GM21619 (cell line): ENCODE results near the gene NSG2.

ENCODE experiments used
- ATAC-seq: cut with Tn5 transposase; IDR thresholded peaks from one replicate; pipeline ENCODE4 v1.9.1; 2021; ENCODE audit not compliant: unreplicated experiment

The NSG2 gene

DNA sequence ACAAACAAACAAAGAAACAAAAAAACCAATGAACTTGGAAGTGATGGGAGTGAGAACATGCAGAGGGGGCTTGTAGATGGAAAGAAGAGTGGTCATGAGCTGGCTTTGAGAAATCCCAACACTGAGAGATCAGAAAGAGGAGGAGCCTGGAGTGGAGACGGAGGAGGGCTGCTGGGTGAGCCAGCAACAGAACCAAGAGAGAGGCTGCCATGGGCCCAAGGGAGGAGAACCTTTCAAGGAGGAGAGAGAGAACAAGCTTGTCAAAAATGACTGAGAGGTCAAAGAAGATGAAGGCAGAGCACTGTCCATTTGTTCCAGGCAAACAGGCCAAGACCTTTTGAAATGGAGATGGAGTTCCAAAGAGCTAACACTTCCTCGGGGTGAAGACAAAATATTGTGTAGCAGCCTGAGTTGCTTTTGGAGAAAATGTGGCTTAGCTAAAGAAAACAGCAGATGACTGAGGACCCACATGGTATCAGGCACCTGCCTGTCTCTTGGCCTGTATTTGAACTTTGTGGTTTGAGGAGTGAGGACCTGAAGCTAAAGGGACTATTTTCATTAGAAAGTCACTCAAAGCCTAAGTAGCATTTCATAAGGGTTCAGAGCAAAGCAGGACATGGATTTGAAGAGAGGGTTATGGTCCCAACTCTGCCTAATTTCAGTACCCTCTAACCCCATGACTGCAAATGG, 13.1 kb downstream of the NSG2 start:
- ATAC-seq, result no peak

DNA sequence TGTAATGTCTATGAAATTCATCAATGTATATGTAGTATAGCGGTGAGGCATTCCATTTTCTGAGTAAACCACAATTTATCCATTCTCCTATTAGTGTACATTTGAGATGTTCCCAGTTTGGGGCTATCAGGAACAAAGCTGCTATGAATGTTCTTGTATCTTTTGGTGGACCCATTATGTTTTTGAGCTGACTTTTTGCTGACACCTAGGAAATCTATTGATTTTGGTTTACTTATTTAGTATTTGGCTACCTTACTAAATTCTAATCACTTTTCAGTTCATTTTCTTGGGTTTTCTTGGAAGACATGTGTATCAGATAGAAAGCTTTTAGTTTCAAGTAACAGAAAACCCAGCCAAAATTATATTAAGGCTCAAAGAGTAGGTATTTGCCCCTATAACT, 13.7 kb downstream of the NSG2 start:
- ATAC-seq, result no peak

DNA sequence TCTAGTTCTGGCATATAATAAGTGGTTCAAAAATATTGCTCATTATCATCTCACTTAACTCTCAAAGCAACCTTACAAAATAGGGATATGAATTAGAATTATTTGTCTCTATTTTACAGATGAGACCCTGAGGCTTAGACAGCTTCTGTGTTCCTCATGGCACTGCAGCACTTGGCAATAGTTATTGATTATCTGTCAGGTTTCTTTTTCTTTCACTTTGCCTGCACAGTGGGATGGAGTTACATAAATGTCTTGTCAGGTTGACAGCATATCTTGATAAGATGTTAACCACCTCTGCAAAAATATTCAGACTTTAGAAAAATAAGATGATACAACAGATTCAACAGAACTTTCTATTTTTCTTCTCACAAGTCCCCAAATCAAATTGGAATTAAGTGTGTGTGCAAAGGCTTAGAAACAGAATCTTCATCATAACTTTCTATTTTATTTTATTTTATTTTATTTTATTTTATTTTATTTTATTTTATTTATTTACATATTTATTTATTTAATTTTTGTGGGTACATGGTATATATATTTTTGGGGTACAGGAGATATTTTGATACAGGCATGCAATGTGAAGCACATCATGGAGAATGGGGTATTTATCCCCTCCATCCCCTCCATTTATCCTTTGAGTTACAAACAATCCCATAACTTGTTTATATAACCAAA, 17.7 kb downstream of the NSG2 start:
- ATAC-seq, result no peak

DNA sequence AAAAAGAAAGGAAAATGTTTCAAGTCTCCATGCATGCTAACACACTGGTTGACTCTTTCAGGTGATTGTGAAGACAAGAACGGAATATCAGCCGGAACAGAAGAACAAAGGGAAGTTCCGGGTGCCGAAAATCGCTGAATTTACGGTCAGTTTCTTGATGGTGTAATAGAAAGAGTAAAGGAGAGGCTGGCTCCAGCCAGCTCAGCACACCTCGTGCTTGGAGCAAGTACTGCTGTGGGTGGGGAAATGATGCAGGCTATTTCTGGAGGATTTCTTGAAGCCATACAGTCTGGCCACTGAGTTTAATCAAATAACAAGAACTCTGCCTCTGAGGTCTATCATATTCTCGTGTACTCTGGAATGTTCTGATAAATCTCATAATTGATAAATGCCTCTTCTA, 18.7 kb downstream of the NSG2 start:
- no peak for ATAC-seq

- no peak for ATAC-seq
Observed at GRCh38 chr5:174065528-174066197, 20.2 kb downstream of the NSG2 start.

DNA sequence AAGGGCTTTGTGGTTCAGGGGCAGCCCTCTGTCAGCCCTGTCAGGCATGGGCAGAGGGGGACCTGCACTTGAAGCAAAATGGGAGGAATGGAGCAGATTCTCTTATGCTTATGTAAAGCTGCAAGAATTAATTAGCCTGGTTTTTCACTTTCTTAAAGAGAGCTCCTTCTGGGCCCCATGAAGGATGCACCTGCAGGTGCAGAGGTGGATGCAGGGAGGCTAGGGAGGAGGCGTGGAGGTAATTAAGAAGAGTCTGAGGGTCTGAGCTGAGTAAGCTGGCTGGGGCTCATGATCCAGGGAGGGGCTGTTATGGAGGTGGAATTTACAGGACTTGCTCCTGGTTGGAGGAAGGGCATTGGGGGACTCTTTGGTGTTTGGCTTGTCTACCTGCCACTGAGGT, 22.0 kb downstream of the NSG2 start:
- no peak for ATAC-seq

GRCh38 chr5:174071484-174071883, 26.0 kb downstream of the NSG2 start:
- ATAC-seq, result no peak

GRCh38 chr5:174073122-174073660, 27.7 kb downstream of the NSG2 start:
- ATAC-seq, result no peak

DNA sequence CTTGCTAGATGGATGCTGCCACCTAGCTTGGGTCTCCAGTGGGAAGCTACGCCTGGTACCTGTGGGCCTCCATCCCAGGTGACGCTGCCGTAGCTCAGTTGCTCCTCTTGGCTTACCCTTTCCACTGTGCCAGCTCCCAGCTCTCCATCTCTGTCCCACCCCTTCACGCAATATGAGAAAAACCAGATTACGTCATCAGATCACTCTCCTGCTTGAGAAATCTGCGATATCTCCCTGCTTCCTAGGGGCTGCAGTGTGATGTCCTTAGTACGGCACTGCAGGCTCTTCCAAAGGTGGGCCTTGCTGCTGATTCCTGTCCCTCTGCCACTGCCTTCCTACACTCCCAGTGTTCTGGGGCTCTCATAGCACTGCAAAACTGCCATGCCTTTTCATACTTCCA, 28.9 kb downstream of the NSG2 start:
- no peak for ATAC-seq

- no peak for ATAC-seq
Observed at GRCh38 chr5:174078416-174078815, 32.9 kb downstream of the NSG2 start.

DNA sequence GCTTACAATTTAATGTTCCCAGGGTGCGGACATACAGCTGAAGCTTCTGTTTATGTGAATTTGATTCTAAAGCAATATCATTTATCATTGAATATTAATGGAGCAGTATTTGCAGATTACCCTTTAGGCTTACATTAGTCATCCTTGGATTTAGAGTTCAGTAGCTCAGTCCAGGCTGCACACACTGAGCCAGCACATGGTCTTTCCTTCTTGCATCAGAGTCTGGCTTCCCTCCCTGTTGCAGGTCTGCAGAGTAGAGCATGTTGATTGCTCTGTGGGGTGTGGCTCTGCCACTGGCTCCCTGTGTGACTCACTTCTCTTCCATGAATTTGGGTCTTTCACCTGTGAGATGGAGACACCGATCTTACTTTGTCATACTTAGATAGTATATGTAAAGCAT, 36.8 kb downstream of the NSG2 start:
- ATAC-seq, result no peak

- no peak for ATAC-seq
Observed at GRCh38 chr5:174083056-174083827, 37.7 kb downstream of the NSG2 start.

DNA sequence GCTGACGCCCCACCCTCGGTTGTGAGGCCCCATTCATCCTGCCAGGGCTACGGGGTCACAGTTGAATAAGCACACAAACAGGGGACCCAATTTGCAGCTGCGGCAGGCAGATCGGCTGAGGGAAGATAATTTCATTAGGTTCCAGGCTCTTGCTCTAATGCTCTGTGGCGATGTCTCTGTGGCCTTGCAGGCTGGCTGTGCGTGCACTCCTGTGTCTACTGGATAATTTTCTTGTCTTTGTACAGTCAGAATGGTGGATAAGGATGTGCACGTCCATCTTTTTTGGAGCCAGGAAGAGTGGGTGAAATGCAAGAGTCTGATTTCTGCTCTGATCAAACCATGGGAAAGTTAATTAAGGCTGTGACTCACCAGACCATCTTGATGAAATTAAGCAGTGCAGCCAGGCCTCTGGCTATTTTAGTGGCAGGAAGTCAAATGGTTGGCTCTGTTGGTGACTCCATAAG, 39.2 kb downstream of the NSG2 start:
- no peak for ATAC-seq

DNA sequence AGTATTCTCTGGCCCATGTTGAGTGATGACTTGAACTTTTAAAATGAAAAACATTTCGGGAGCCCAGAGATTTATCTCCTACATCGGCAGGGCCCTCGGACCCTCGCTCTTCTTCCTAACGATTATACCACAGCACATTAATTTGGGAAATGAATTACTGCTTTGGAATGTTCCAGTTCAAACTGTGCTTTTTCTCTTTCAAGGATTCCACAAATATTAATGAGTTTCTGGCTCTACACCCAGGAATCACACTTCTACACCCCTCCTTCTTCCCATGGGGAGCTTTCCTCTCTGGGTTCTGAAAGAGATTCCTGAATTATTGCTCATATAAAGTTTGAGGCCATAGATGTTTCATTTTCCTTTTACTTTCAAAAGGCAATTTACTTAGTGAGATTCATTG, 41.2 kb downstream of the NSG2 start:
- ATAC-seq, result no peak

GRCh38 chr5:174087783-174088182, 42.3 kb downstream of the NSG2 start:
- ATAC-seq, result no peak

- no peak for ATAC-seq
Observed at GRCh38 chr5:174090129-174090528, 44.6 kb downstream of the NSG2 start.

DNA sequence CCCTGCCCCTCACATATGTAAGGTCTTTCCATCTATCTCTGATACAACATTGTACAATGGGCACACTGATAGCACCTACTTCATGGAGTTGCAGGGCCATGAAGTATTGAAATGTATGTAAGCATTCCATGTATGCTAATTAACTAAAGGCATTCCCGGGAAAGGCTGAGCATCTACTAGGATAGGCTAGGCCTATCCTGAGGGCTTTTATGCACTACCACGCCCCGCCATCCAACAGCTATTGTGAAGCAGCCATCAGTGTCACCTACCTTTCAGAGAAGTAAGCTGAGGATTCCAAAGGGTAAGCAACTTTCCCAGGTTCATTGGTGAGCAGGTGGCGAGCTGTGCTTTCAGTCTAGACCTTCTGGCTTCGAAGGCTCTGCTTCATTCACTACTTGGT, 47.6 kb downstream of the NSG2 start:
- ATAC-seq, result no peak

- ATAC-seq, result no peak
Observed at GRCh38 chr5:174094857-174095606, 49.5 kb downstream of the NSG2 start.

DNA sequence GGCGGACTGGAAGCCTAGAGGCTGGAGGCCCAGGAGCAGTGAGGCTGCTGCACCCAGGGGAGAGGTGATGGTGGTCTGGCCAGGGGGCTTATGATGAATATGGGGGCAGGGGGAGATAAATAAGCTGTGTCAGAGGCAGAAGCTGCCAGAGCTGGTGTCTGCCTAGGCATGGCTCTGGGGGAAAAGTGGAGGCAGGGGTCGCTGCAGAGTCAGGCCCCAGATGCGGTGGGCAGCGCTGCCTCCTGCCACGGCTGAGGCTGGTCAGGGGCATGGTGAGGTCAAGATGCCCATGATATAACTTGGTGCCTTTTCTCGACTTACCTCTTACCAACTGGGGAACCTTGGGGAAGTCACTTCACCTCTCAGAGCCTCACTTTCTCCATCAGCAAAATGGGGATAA, 51.1 kb downstream of the NSG2 start:
- ATAC-seq, result no peak

DNA sequence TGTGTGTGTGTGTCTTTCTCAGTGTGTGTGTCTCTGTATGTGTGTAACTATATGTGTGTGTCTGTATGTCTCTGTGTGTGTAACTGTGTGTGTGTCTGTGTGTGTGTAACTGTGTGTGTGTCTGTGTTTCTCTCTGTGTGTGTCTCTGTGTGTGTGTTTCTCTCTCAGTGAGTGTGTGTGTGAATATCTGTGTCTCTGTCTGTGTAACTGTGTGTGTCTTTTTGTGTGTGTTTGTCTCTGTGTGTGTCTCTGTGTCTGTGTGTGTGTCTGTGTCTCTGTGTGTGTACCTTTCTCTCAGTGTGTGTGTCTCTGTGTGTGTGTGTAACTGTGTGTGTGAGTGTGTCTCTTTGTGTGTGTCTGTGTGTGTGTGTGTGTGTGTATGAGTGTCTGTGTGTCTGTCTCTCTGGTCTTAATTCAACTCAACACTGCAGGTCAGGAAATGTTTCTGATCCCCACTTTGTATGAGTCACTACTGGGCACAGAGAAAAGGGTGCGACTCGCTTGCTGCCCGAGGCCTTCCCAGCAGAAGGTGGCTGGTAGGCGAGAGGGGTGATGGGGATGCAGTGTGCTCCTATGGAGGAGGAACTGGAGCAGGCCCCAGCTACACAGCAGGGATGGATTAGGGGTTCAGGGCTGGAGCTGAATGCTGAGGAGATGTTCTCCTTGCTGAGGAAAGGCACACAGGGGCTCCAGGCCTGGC, 52.1 kb downstream of the NSG2 start:
- no peak for ATAC-seq
